Psoas muscle (tissue), 8 donors: Measurements from ENCODE around the gene CFAP126. TPM values are rescaled to one million over a fixed set of nuclear protein-coding genes. Genes with fewer than 3 reads are reported as not detected.

ENCODE experiments used
- ATAC-seq, 4 donors: fragments of 200-7000 bp; cut with Tn5 transposase; one replicate each; pipeline ENCODE4 v1.9.1; 2020; ENCODE audit warnings: moderate library complexity in 3 of 4, mild to moderate bottlenecking in 2 of 4
- DNase-seq, 2 donors: peaks; one replicate each; pipeline ENCODE4 v3.0.0-alpha.2; 2020
- H3K27ac ChIP-seq: fragments of 200-600 bp; one replicate; pipeline ENCODE4 v1.8.0; 2022
- H3K27me3 ChIP-seq, 3 donors: fragments of 200-600 bp in 1 of 3; one replicate each; pipeline versions ENCODE4 v1.6.1 to v1.8.0; 2013 to 2022; ENCODE audit warnings: low read length in 2 of 3, mild to moderate bottlenecking in 2 of 3, moderate library complexity in 1 of 3; ENCODE audit not compliant: insufficient read depth in 3 of 3
- H3K36me3 ChIP-seq, 2 donors: fragments of 200-600 bp in 1 of 2; one replicate each; pipeline versions ENCODE4 v1.6.1 to v1.8.0; 2013 to 2022; ENCODE audit warnings: low read depth in 1 of 2, mild to moderate bottlenecking in 1 of 2, moderate library complexity in 1 of 2; ENCODE audit not compliant: insufficient read depth in 1 of 2
- H3K4me1 ChIP-seq: fragments of 200-600 bp; one replicate; pipeline ENCODE4 v1.8.0; 2022
- H3K4me3 ChIP-seq: fragments of 200-600 bp; one replicate; pipeline ENCODE4 v1.8.0; 2022; ENCODE audit warnings: mild to moderate bottlenecking
- H3K9me3 ChIP-seq: fragments of 200-600 bp; one replicate; pipeline ENCODE4 v1.8.0; 2022
- WGBS, 3 donors: extraction: QIAGEN DNeasy Blood & Tissue Kit; methylation state at CpG; one replicate each; pipeline versions ENCODE4 v1.1.6 to v1.1.7; 2013; 5-methylcytosine and 5-hydroxymethylcytosine counted together
- intact Hi-C, 2 donors: fragments of 100-400 bp; cut with DNase I; formaldehyde crosslinking; loops; one replicate each; pipeline versions ENCODE4 v1.11.0 to v1.14.2; 2022
- polyA plus RNA-seq, 3 donors: library from polyadenylated mRNA; stranded (reverse); fragments of 200-250 nt; gene quantifications; one replicate each; pipeline ENCODE4 v1.2.3, GENCODE V29; 2013
- total RNA-seq, 4 donors: library from RNA; stranded (reverse); fragmentation: NEBNext Ultra II Directional in 2 of 4; extraction: Animal tissue kit (Norgen Biotek cat#: 25700) in 2 of 4; gene quantifications; one replicate each; pipeline versions ENCODE4 v1.2.1 to v1.2.4, GENCODE V29; 2021 to 2023
- TF ChIP-seq, protein P1 (sequence below): fragments of 200-600 bp; IDR thresholded peaks from one replicate; pipeline ENCODE4 v1.8.0; 2022; ENCODE audit warnings: antibody characterized with exemption
- donor health status: healthy with polysubstance abuse.
- donor health status: DM: no; HTN: no; CAD: no; lungs with moderate emphysema.
- donor health status: Bipolar disorder and iron deficiency.
- donor health status: healthy.
- donor health status: DM: yes; HTN: yes; CAD: no.
- donor health status: DM: no; HTN: no; CAD: no.
- donor health status: DM: no; HTN: no; CAD: no.
- donor health status: DM: yes; HTN: yes; CAD: no.

Gene CFAP126
- total and polyA plus RNA-seq, 7 donors = 0.16 TPM; not detected in 6

DNA sequence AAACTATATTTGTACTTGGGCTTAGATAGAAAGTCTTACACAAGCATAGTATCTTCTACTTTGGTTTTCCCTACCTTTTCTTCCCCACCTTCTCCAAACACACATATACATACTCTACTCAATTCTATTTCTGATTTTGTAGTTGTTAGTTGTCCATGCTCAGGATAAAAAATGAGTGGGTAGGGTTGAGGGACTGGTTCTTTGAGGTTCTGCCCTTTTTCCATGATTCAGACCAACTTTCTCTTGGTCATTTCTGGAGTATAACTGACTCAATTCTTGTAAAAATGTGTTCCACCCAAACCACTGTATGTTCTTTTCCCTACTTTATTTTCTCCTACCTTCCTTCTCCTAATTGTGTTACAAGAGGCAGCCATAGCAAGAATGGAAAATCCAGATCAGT, 3.3 kb downstream of the CFAP126 start:
- H3K27ac ChIP-seq = no peak overlapping the region
- H3K9me3 ChIP-seq = no peaks in the 10 kb centered on the region
- peaks cover 0 to 60% of the 10 kb centered on the region in 2 donors for H3K36me3 ChIP-seq
- no peaks in the 10 kb centered on the region for H3K27me3 ChIP-seq
- ATAC-seq (no peak), DNase-seq (no peak)
- H3K4me3 ChIP-seq = no peak overlapping the region
- TF ChIP-seq, protein P1, sequence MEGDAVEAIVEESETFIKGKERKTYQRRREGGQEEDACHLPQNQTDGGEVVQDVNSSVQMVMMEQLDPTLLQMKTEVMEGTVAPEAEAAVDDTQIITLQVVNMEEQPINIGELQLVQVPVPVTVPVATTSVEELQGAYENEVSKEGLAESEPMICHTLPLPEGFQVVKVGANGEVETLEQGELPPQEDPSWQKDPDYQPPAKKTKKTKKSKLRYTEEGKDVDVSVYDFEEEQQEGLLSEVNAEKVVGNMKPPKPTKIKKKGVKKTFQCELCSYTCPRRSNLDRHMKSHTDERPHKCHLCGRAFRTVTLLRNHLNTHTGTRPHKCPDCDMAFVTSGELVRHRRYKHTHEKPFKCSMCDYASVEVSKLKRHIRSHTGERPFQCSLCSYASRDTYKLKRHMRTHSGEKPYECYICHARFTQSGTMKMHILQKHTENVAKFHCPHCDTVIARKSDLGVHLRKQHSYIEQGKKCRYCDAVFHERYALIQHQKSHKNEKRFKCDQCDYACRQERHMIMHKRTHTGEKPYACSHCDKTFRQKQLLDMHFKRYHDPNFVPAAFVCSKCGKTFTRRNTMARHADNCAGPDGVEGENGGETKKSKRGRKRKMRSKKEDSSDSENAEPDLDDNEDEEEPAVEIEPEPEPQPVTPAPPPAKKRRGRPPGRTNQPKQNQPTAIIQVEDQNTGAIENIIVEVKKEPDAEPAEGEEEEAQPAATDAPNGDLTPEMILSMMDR = no peak
- H3K4me1 ChIP-seq = no peaks in the 10 kb centered on the region
- intact Hi-C loops = no loop called here

DNA sequence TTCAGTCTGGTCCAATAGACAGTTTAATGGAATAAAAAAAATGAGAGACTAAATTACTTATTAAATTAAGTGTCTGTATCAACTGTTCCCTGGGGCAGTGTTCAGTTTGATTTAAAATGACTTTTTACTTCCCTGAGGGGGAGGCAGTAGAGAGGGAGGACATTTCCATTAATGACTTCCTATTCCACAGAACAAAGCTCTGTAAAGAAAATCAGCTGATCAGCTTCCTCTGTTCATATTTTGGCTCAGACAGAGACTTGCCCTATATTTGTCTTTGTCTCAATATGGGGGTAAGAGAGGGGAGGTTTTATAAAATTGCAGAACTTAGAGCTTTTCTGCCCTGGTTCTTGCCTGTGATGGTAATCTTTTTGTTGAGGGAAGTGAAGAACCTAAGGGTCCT, 8.4 kb downstream of the CFAP126 start:
- H3K4me1 ChIP-seq = no peaks in the 10 kb centered on the region
- H3K4me3 ChIP-seq = no peak overlapping the region
- H3K36me3 ChIP-seq = peaks cover 0 to 58% of the 10 kb centered on the region in 2 donors
- intact Hi-C loops = no loop called here
- no peaks in the 10 kb centered on the region for H3K9me3 ChIP-seq
- ATAC-seq (peak in 1 of 4 donors; percentile 21), DNase-seq (no peak)
- no peaks in the 10 kb centered on the region for H3K27me3 ChIP-seq
- no peak overlapping the region for H3K27ac ChIP-seq
- TF ChIP-seq, protein P1 = no peak

DNA sequence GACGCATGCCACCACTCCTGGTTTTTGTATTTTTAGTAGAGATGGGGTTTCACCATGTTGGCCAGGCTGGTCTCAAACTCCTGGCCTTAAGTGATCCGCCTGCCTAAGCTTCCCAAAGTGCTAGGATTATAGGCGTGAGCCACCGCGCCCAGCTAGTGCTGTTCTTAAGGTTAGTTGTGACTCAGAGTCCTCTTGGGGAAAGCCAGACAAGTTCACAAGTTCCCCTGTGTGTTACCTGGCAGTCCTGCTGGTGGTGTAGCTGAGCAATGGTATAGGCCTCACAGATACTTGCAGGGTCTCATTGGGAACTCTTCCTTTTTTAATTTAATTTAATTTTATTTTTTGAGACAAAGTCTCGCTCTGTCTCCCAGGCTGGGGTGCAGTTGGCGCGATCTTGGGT, 10.6 kb downstream of the CFAP126 start:
- Histone ChIP-seq H3K9me3 (no peaks in the 10 kb centered on the region), H3K36me3 (peaks cover 0 to 50% of the 10 kb centered on the region in 2 donors), H3K27me3 (no peaks in the 10 kb centered on the region), H3K27ac (no peak overlapping the region), H3K4me1 (no peaks in the 10 kb centered on the region), H3K4me3 (no peak overlapping the region)
- ATAC-seq (no peak), DNase-seq (no peak)
- TF ChIP-seq, protein P1 = no peak
- 87 to 95% (median 90%) methylated on average over 8 of the region's 8 CpGs for WGBS, 3 donors
- intact Hi-C loops = no loop called here

DNA sequence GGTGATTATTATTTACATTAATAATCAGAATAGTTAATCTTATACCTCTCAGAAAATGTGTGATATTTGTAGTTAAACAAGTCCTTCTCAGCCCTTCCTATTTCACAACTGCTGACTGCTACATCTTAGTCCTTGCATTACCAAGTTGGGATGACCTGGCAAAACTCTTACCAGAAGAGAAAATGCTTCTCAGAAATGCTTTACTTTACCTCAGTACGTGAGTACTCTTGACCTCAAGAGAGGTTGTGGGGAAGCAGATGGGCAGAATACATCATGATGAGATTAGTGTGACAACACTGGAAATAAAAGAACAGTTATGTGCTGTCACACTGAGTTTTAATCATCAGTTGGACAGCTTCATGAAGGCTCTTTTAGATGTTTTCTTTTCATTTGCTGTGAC, 16.2 kb downstream of the CFAP126 start:
- Histone ChIP-seq H3K27ac (no peak overlapping the region), H3K27me3 (no peaks in the 10 kb centered on the region), H3K4me1 (no peaks in the 10 kb centered on the region), H3K4me3 (no peak overlapping the region), H3K36me3 (peaks cover 0 to 25% of the 10 kb centered on the region in 2 donors), H3K9me3 (no peaks in the 10 kb centered on the region)
- TF ChIP-seq, protein P1 = no peak
- WGBS, 3 donors = 36 to 65% (median 53%) methylated on average over 1 of the region's 1 CpG
- intact Hi-C loops = no loop called here
- ATAC-seq (no peak), DNase-seq (no peak)

DNA sequence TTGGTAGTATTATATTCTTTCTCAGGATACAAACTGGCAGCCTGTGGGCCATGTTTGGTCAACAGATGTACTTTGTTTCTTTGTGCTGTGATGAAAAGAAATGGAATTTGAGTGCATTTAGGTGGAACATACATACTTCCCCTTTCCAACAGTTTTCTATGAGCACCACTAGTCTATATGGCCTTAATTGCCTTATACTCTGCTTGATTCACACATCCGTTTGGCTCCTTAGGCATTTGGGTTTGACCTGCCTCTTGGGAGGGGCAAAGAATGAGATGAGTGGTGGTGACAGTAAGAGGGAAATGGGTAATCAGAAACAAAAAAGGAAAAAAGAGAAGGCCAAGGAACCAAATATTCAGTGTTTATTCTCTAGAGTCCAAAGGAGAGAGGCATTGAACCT, 17.0 kb downstream of the CFAP126 start:
- DNase-seq = no peak
- Histone ChIP-seq H3K9me3 (no peaks in the 10 kb centered on the region), H3K27ac (no peak overlapping the region), H3K36me3 (peaks cover 0 to 33% of the 10 kb centered on the region in 2 donors), H3K4me1 (no peaks in the 10 kb centered on the region), H3K4me3 (no peak overlapping the region), H3K27me3 (no peaks in the 10 kb centered on the region)
- 81 to 93% (median 88%) methylated on average over 1 of the region's 1 CpG for WGBS, 3 donors
- TF ChIP-seq, protein P1 = no peak
- intact Hi-C loops = no loop called here
- no peak for ATAC-seq
